GM12878 (cell line): ENCODE measurements around the gene HK3. TPM values are rescaled to one million over a fixed set of nuclear protein-coding genes. Genes with fewer than 3 reads are reported as not detected.

Experiments used
- ATAC-seq: fragments of 200-7000 bp; cut with Tn5 transposase; 3 replicates; pipeline ENCODE4 v1.9.1; 2020; ENCODE audit warnings: mild to moderate bottlenecking, moderate library complexity
- BruUV-seq: library from RNA; stranded (reverse); fragments of 400-500 nt; replicated peaks from 2 replicates; lab custom pipeline; 2021; lab: Mats Ljungman, UMichigan
- CTCF ChIA-PET: fragments of 300-600 bp; sonication (Branson Sonifier 250); formaldehyde crosslinking; extraction: SDS; loops from one replicate; lab custom pipeline; 2021; ENCODE audit warnings: inconsistent platforms; lab: Yijun Ruan, JAX
- POLR2A ChIA-PET: fragments of 350-600 bp; formaldehyde crosslinking; extraction: SDS; loops from one replicate; lab custom pipeline; 2021; ENCODE audit warnings: inconsistent platforms; lab: Charles Lee
- RAD21 ChIA-PET: fragments of 300-600 bp; sonication (Branson Sonifier 250); formaldehyde crosslinking; loops from one replicate; lab custom pipeline; 2023; ENCODE audit warnings: antibody characterized with exemption; ENCODE audit not compliant: unreplicated experiment; lab: Charles Lee
- SMC1A ChIA-PET: fragments of 300-600 bp; sonication (Branson Sonifier 250); formaldehyde crosslinking; loops from one replicate; lab custom pipeline; 2023; ENCODE audit not compliant: unreplicated experiment, uncharacterized antibody; lab: Charles Lee
- DNase-seq: peaks from one replicate; pipeline ENCODE4 v3.0.0-alpha.2; 2011; ENCODE audit warnings: low read depth, low spot score
- FAIRE-seq: peaks from 3 replicates; lab custom pipeline; 2011; peaks lifted over from hg19 to GRCh38; lab: Jason Lieb, UNC
- H2AFZ ChIP-seq: 2 replicates; pipeline ENCODE4 v1.6.0; 2011; ENCODE audit warnings: low read depth, low read length, control low read depth; ENCODE audit not compliant: control insufficient read depth
- H3K27ac ChIP-seq: 2 replicates; pipeline ENCODE4 v1.5.1; 2011; ENCODE audit warnings: control low read depth; ENCODE audit not compliant: control insufficient read depth, insufficient read depth
- H3K27me3 ChIP-seq, 2 experiments: replicated peaks in 1 of 2; 2 replicates each; pipeline versions ENCODE4 v1.6.0 to v1.6.1; 2011; ENCODE audit warnings: low read length in 1 of 2; ENCODE audit not compliant: control insufficient read depth in 2 of 2, insufficient read depth in 2 of 2
- H3K36me3 ChIP-seq, 2 experiments: 2 replicates each; pipeline ENCODE4 v1.5.1; 2011; ENCODE audit warnings: low read length in 1 of 2; ENCODE audit not compliant: control insufficient read depth in 2 of 2, insufficient read depth in 2 of 2
- H3K4me1 ChIP-seq: 2 replicates; pipeline ENCODE4 v1.6.1; 2011; ENCODE audit warnings: mild to moderate bottlenecking, low read length, moderate library complexity, mixed read lengths; ENCODE audit not compliant: control insufficient read depth, insufficient read depth
- H3K4me2 ChIP-seq: 2 replicates; pipeline ENCODE4 v1.6.0; 2011; ENCODE audit warnings: control low read depth; ENCODE audit not compliant: control insufficient read depth, insufficient read depth
- H3K4me3 ChIP-seq: fragments of 200-600 bp; sonication (generic); 2 replicates; pipeline ENCODE4 v1.5.1; 2016
- H3K79me2 ChIP-seq: 2 replicates; pipeline ENCODE4 v1.6.0; 2011; ENCODE audit warnings: low read length; ENCODE audit not compliant: control insufficient read depth, insufficient read depth
- H3K9ac ChIP-seq: 2 replicates; pipeline ENCODE4 v1.8.0; 2011; ENCODE audit warnings: low read length, control low read depth, mixed read lengths; ENCODE audit not compliant: control insufficient read depth, insufficient read depth
- H3K9me3 ChIP-seq: replicated peaks from 3 replicates; pipeline ENCODE4 v1.5.1; 2011; ENCODE audit warnings: mild to moderate bottlenecking, low read length; ENCODE audit not compliant: control insufficient read depth, insufficient read depth
- H4K20me1 ChIP-seq: 2 replicates; pipeline ENCODE4 v1.6.0; 2011; ENCODE audit not compliant: control insufficient read depth, insufficient read depth
- BRCA1 ChIP-seq: IDR thresholded peaks from 2 replicates; pipeline ENCODE4 v1.6.1; 2011; ENCODE audit warnings: low read depth, low read length, improper control_type of control experiment
- CBX3 ChIP-seq: fragments of 200-600 bp; sonication (generic); IDR thresholded peaks from 2 replicates; pipeline ENCODE4 v1.6.1; 2016; ENCODE audit warnings: low read depth, borderline replicate concordance
- CHD2 ChIP-seq: IDR thresholded peaks from 2 replicates; pipeline ENCODE4 v1.6.1; 2011; ENCODE audit warnings: low read depth, low read length, improper control_type of control experiment, borderline replicate concordance
- HDAC2 ChIP-seq: fragments of 200-600 bp; sonication (generic); IDR thresholded peaks from 2 replicates; pipeline ENCODE4 v1.6.1; 2017
- IRF5 ChIP-seq: fragments of 450-650 bp; IDR thresholded peaks from 2 replicates; pipeline ENCODE4 v1.6.1; 2017; ENCODE audit warnings: borderline replicate concordance
- KLF5 ChIP-seq: fragments of 450-650 bp; IDR thresholded peaks from 2 replicates; pipeline ENCODE4 v1.6.1; 2014; ENCODE audit warnings: mild to moderate bottlenecking; ENCODE audit not compliant: partially characterized antibody
- NR2C2 ChIP-seq: IDR thresholded peaks from 2 replicates; pipeline ENCODE4 v1.6.1; 2011; ENCODE audit warnings: borderline replicate concordance, low read depth; ENCODE audit not compliant: control insufficient read depth, insufficient read length
- RBBP5 ChIP-seq: fragments of 200-600 bp; sonication (generic); conservative IDR thresholded peaks from 2 replicates; pipeline ENCODE4 v1.6.1; 2016
- SMC3 ChIP-seq: IDR thresholded peaks from 2 replicates; pipeline ENCODE4 v1.6.1; 2011; ENCODE audit warnings: low read length, improper control_type of control experiment, borderline replicate concordance
- SRF ChIP-seq, 2 experiments: IDR thresholded peaks; 2 replicates each; pipeline ENCODE4 v1.6.1; 2011; ENCODE audit warnings: low read depth in 2 of 2, low read length in 2 of 2, mild to moderate bottlenecking in 1 of 2, moderate library complexity in 1 of 2
- TAF1 ChIP-seq: IDR thresholded peaks from 2 replicates; pipeline ENCODE4 v1.6.1; 2011; ENCODE audit warnings: mild to moderate bottlenecking, low read depth, low read length, borderline replicate concordance
- TBL1XR1 ChIP-seq: IDR thresholded peaks from 2 replicates; pipeline ENCODE4 v1.6.1; 2012; ENCODE audit warnings: low read depth, low read length, improper control_type of control experiment
- TCF7 ChIP-seq: IDR thresholded peaks from 2 replicates; pipeline ENCODE4 v1.6.1; 2014; ENCODE audit warnings: antibody characterized with exemption, borderline replicate concordance
- ZNF274 ChIP-seq: IDR thresholded peaks from one replicate; pipeline ENCODE4 v1.8.0; 2011; ENCODE audit not compliant: insufficient read length, insufficient read depth
- WGBS: methylation state at CpG from one replicate; pipeline ENCODE4 v1.1.6; 2016; ENCODE audit warnings: low lambda C conversion rate; ENCODE audit not compliant: insufficient replicate concordance, insufficient coverage; ENCODE audit errors: missing lambda C conversion rate; 5-methylcytosine and 5-hydroxymethylcytosine counted together
- in situ Hi-C: fragments of 300-500 bp; cut with MboI; formaldehyde crosslinking; loops from 9 replicates; pipeline ENCODE4 v1.14.3; 2018; ENCODE audit warnings: mixed read lengths
- intact Hi-C: fragments of 100-400 bp; cut with micrococcal nuclease; formaldehyde crosslinking; loops from one replicate; pipeline ENCODE4 v1.14.2; 2022; ENCODE audit not compliant: unreplicated experiment
- polyA plus RNA-seq, 11 experiments: library from polyadenylated mRNA; depleted of rRNA in 4 of 11; unstranded in 6 of 11; stranded (reverse) in 5 of 11; fragments of >200 nt; fragmentation: Nextera tagmentation in 4 of 11; fragmentation: Illumina TruSeq in 1 of 11; extraction: Ambion mirVana in 4 of 11; extraction: Trizol in 1 of 11; gene quantifications; 1 replicate in 1 of 11; 2 replicates in 10 of 11; pipeline versions ENCODE4 v1.2.1 to v1.2.3, GENCODE V29; 2011 to 2016; ENCODE audit warnings: inconsistent platforms in 2 of 11, missing spikeins in 2 of 11, low read depth in 1 of 11
- total RNA-seq, 4 experiments: library from RNA; depleted of rRNA in 3 of 4; stranded (reverse); fragments of >200 nt in 3 of 4; fragmentation: Illumina TruSeq in 1 of 4; extraction: Trizol in 1 of 4; gene quantifications; 2 replicates each; pipeline versions ENCODE4 v1.2.1 to v1.2.3, GENCODE V29; 2013 to 2021

Gene HK3
- total and polyA plus RNA-seq, 10 of the 15 experiments (the other 5 are each of a cell fraction or from before 2014, with no cell fraction given), result 0.13 to 1.3 (median 0.26) TPM; not detected in 4

- no peak for DNase-seq
- RAD21 ChIA-PET, result no interaction called here
- intact Hi-C loops, result no loop called here
- H3K79me2 ChIP-seq, result no peaks in the 10 kb centered on the region
- no peak for FAIRE-seq
- no peaks in the 10 kb centered on the region for H3K36me3 ChIP-seq
- ATAC-seq, result no peak
- H3K4me3 ChIP-seq, result no peak overlapping the region
- 33% methylated on average over 15 of the region's 21 CpGs for WGBS
- H4K20me1 ChIP-seq, result no peaks in the 10 kb centered on the region
- SMC1A ChIA-PET, result no interaction called here
- no peak overlapping the region for H3K27ac ChIP-seq
- POLR2A ChIA-PET, result no interaction called here
- H2AFZ ChIP-seq, result no peak overlapping the region
- TF ChIP-seq SRF (IDR thresholded peaks at IDR 0.05; ENCODE audit: low read depth in 2 of 2, low read length in 2 of 2) (no peak), IRF5 (no peak), RBBP5 (no peak), NR2C2 (no peak), SMC3 (no peak), TCF7 (no peak), TAF1 (no peak), CHD2 (no peak), BRCA1 (no peak), ZNF274 (no peak), CBX3 (no peak), HDAC2 (no peak), KLF5 (no peak), TBL1XR1 (no peak)
- in situ Hi-C loops, result no loop called here
- BruUV-seq, result no TSS peak
- H3K4me2 ChIP-seq, result no peak overlapping the region
- no peaks in the 10 kb centered on the region for H3K9me3 ChIP-seq
- CTCF ChIA-PET, result no interaction called here
- H3K4me1 ChIP-seq, result no peaks in the 10 kb centered on the region
- no peak overlapping the region for H3K9ac ChIP-seq
- H3K27me3 ChIP-seq, result peaks cover 0 to 4% of the 10 kb centered on the region in 2 experiments; a peak in 3 of 4 replicates
Measured at GRCh38 chr5:176850371-176851245, 48.5 kb downstream of the HK3 start.
